ENCODE data around the gene CTNNA3. TPM values are rescaled to one million over a fixed set of nuclear protein-coding genes. Genes with fewer than 3 reads are reported as not detected.
A peak's percentile ranks its signal among the peaks of the same experiment; 100 is the strongest.

Gene CTNNA3
- total RNA-seq, 2 donors from 2014 or later = 3.2 to 7.2 TPM

DNA sequence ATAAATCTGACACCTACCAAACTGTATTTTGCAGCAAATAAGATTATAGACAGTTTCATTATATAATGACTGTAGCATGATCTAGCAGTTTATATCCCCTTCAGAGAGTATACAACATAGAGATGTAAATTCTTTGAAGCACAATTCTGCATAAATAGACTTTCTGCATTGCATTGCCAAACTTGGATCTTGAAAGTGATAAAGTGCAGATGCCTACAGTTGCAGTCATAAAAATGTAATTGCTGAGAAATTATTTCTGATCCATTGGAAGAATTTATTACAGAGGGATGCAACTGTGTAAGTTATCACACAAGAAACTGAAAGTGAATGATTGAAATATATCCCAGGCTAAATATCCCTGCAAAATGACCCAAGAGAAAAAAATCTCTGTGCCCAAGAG is 65.1 kb downstream of the CTNNA3 start:
- Histone ChIP-seq H3K9me3 (ENCODE audit: control insufficient read depth, low read length) (peaks cover 6% of the 10 kb centered on the region), H3K9ac (ENCODE audit: extremely low read depth, low read length, poor library complexity, severe bottlenecking) (no peak overlapping the region), H3K4me3 (ENCODE audit: low read length) (no peak overlapping the region), H3K27me3 (ENCODE audit: control insufficient read depth, insufficient read depth, low read length, poor library complexity, severe bottlenecking) (peaks cover 74% of the 10 kb centered on the region), H3K27ac (ENCODE audit: low read depth, low read length) (no peak overlapping the region), H3K36me3 (ENCODE audit: control insufficient read depth, insufficient read depth, low read length) (no peaks in the 10 kb centered on the region), H3K4me1 (ENCODE audit: control insufficient read depth, insufficient read depth, low read length) (peaks cover 6% of the 10 kb centered on the region)
- TF ChIP-seq, protein P1, sequence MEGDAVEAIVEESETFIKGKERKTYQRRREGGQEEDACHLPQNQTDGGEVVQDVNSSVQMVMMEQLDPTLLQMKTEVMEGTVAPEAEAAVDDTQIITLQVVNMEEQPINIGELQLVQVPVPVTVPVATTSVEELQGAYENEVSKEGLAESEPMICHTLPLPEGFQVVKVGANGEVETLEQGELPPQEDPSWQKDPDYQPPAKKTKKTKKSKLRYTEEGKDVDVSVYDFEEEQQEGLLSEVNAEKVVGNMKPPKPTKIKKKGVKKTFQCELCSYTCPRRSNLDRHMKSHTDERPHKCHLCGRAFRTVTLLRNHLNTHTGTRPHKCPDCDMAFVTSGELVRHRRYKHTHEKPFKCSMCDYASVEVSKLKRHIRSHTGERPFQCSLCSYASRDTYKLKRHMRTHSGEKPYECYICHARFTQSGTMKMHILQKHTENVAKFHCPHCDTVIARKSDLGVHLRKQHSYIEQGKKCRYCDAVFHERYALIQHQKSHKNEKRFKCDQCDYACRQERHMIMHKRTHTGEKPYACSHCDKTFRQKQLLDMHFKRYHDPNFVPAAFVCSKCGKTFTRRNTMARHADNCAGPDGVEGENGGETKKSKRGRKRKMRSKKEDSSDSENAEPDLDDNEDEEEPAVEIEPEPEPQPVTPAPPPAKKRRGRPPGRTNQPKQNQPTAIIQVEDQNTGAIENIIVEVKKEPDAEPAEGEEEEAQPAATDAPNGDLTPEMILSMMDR (conservative IDR thresholded peaks at IDR 0.05) = no peak
- H3K4me3 Mint-ChIP-seq = no peak overlapping the region
- no peaks in the 10 kb centered on the region for H3K36me3 Mint-ChIP-seq (ENCODE audit: low read depth)
- no peak for DNase-seq
- no peak overlapping the region for H3K27ac Mint-ChIP-seq
- peaks cover 9% of the 10 kb centered on the region for H3K9me3 Mint-ChIP-seq
- H3K27me3 Mint-ChIP-seq (ENCODE audit: insufficient read depth) = peaks cover 63% of the 10 kb centered on the region
- H3K4me1 Mint-ChIP-seq = peaks cover 6% of the 10 kb centered on the region

- TF ChIP-seq, protein P1 (conservative IDR thresholded peaks at IDR 0.05) = no peak
Observed at GRCh38 chr10:67629461-67629971, 66.5 kb downstream of the CTNNA3 start.

DNA sequence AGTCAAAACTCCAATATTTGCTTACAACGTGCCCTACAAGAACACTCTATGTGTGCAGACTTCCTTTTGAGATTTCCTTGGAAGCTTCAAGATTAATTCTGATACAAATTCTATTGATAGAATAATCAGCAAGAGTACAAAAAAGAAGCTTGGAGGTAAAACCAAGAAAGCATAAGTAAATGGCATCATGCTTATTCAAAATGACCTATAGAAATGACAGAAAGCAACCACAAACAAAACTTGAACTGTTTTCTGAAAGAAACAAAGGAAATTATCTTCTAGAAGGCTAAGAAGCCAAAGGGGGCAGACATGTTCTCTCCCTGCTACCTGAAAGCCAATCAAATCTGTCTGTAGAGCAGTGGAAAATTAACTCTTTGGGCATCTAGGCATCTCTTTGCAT is 73.0 kb downstream of the CTNNA3 start:
- H3K4me1 Mint-ChIP-seq = no peaks in the 10 kb centered on the region
- 90 to 100% methylated on average over 1 of the region's 1 CpG for WGBS, 2 experiments (ENCODE audit: insufficient coverage in 1 of 2, insufficient read length in 1 of 2)
- peaks cover 18% of the 10 kb centered on the region for H3K27me3 Mint-ChIP-seq (ENCODE audit: insufficient read depth)

More at GRCh38 chr10:67629461-67629971, 66.5 kb downstream of the CTNNA3 start:
- no peaks in the 10 kb centered on the region for H3K9me3 ChIP-seq (ENCODE audit: control insufficient read depth, low read length)
- H3K4me1 ChIP-seq (ENCODE audit: control insufficient read depth, insufficient read depth, low read length) = peaks cover 6% of the 10 kb centered on the region
- no peaks in the 10 kb centered on the region for H3K36me3 Mint-ChIP-seq (ENCODE audit: low read depth)
- H3K27me3 Mint-ChIP-seq (ENCODE audit: insufficient read depth) = peaks cover 59% of the 10 kb centered on the region
- H3K27me3 ChIP-seq (ENCODE audit: control insufficient read depth, insufficient read depth, low read length, poor library complexity, severe bottlenecking) = peaks cover 75% of the 10 kb centered on the region
- DNase-seq = peak; percentile 60
- H3K4me1 Mint-ChIP-seq = peaks cover 6% of the 10 kb centered on the region
- no peak overlapping the region for H3K4me3 Mint-ChIP-seq
- H3K36me3 ChIP-seq (ENCODE audit: control insufficient read depth, insufficient read depth, low read length) = no peaks in the 10 kb centered on the region
- peak overlapping the region; percentile 44 for H3K27ac Mint-ChIP-seq
- H3K4me3 ChIP-seq (ENCODE audit: low read length) = no peak overlapping the region
- no peak overlapping the region for H3K9ac ChIP-seq (ENCODE audit: extremely low read depth, low read length, poor library complexity, severe bottlenecking)
- no peak overlapping the region for H3K27ac ChIP-seq (ENCODE audit: low read depth, low read length)
- H3K9me3 Mint-ChIP-seq = no peaks in the 10 kb centered on the region

More for the DNA sequence above, 73.0 kb downstream of the CTNNA3 start:
- no peaks in the 10 kb centered on the region for H3K9me3 Mint-ChIP-seq
- no peak for DNase-seq
- Histone ChIP-seq H3K27ac (ENCODE audit: low read depth, low read length) (no peak overlapping the region), H3K9ac (ENCODE audit: extremely low read depth, low read length, poor library complexity, severe bottlenecking) (no peak overlapping the region), H3K4me1 (ENCODE audit: control insufficient read depth, insufficient read depth, low read length) (no peaks in the 10 kb centered on the region), H3K9me3 (ENCODE audit: control insufficient read depth, low read length) (no peaks in the 10 kb centered on the region), H3K4me3 (ENCODE audit: low read length) (no peak overlapping the region), H3K36me3 (ENCODE audit: control insufficient read depth, insufficient read depth, low read length) (no peaks in the 10 kb centered on the region), H3K27me3 (ENCODE audit: control insufficient read depth, insufficient read depth, low read length, poor library complexity, severe bottlenecking) (peaks cover 37% of the 10 kb centered on the region)
- no peaks in the 10 kb centered on the region for H3K36me3 Mint-ChIP-seq (ENCODE audit: low read depth)
- no peak overlapping the region for H3K4me3 Mint-ChIP-seq
- TF ChIP-seq, protein P1 (conservative IDR thresholded peaks at IDR 0.05) = no peak
- H3K27ac Mint-ChIP-seq = no peak overlapping the region
